ENCODE data around the gene PGPEP1. TPM values are rescaled to one million over a fixed set of nuclear protein-coding genes. Genes with fewer than 3 reads are reported as not detected.

PGPEP1 gene
- total and polyA plus RNA-seq, 2 donors (not counting 3 experiments of a cell fraction or from before 2014, with no cell fraction given): 9.9 to 27.2 TPM

- Histone ChIP-seq H3K27me3 (ENCODE audit: control insufficient read depth in 2 of 2, insufficient read depth in 2 of 2, low read length in 2 of 2) (no peaks in the 10 kb centered on the region), H2AFZ (ENCODE audit: low read depth, low read length) (no peak overlapping the region), H3K36me3 (ENCODE audit: control insufficient read depth in 2 of 2, extremely low read depth in 1 of 2, insufficient read depth in 2 of 2, low read length in 2 of 2) (no peaks in the 10 kb centered on the region), H3K9me1 (replicated peaks; ENCODE audit: control insufficient read depth, extremely low read depth, insufficient read depth, low read length) (no peaks in the 10 kb centered on the region), H3K79me2 (ENCODE audit: control insufficient read depth, insufficient read depth, low read length) (peaks cover 6% of the 10 kb centered on the region), H3K4me1 (ENCODE audit: control insufficient read depth, extremely low read depth, insufficient read depth, low read length) (peaks cover 21% of the 10 kb centered on the region), H3K9me3 (replicated peaks; ENCODE audit: control insufficient read depth, insufficient read depth, low read length) (no peaks in the 10 kb centered on the region), H3K27ac (ENCODE audit: insufficient read depth, low read depth, low read length) (no peak overlapping the region), H4K20me1 (replicated peaks; ENCODE audit: control insufficient read depth, extremely low read depth, insufficient read depth, low read length) (no peaks in the 10 kb centered on the region), H3K9ac (replicated peaks; ENCODE audit: extremely low read depth, insufficient read depth, low read length) (no peak overlapping the region), H3K4me2 (ENCODE audit: insufficient read depth, low read length) (no peak overlapping the region), H3K4me3 (replicated peaks in 1 of 3; ENCODE audit: insufficient read depth in 1 of 3, low read depth in 1 of 3, low read length in 3 of 3) (no peak overlapping the region)
- no TSS peak for BruUV-seq (replicated peaks)
- no peak for DNase-seq (ENCODE audit: low read depth, low spot score)
- no peak for TF ChIP-seq GATA2 (IDR thresholded peaks at IDR 0.05; ENCODE audit: insufficient read depth, insufficient read length, low read depth, low read length)
- no peak for TF ChIP-seq FOS (IDR thresholded peaks at IDR 0.05; ENCODE audit: borderline replicate concordance, insufficient read depth, low read length)
- TF ChIP-seq JUN (IDR thresholded peaks at IDR 0.05; ENCODE audit: borderline replicate concordance, insufficient read depth, insufficient read length, low read depth): no peak
- no peak for TF ChIP-seq EZH2 (IDR thresholded peaks at IDR 0.05; ENCODE audit: borderline replicate concordance, low read depth, low read length, severe bottlenecking)
- TF ChIP-seq POLR2AphosphoS5 (IDR thresholded peaks at IDR 0.05; ENCODE audit: insufficient read depth, low read depth, low read length): no peak
- no peak for TF ChIP-seq MAX (IDR thresholded peaks at IDR 0.05; ENCODE audit: insufficient read depth, insufficient read length)
- TF ChIP-seq, protein P1, sequence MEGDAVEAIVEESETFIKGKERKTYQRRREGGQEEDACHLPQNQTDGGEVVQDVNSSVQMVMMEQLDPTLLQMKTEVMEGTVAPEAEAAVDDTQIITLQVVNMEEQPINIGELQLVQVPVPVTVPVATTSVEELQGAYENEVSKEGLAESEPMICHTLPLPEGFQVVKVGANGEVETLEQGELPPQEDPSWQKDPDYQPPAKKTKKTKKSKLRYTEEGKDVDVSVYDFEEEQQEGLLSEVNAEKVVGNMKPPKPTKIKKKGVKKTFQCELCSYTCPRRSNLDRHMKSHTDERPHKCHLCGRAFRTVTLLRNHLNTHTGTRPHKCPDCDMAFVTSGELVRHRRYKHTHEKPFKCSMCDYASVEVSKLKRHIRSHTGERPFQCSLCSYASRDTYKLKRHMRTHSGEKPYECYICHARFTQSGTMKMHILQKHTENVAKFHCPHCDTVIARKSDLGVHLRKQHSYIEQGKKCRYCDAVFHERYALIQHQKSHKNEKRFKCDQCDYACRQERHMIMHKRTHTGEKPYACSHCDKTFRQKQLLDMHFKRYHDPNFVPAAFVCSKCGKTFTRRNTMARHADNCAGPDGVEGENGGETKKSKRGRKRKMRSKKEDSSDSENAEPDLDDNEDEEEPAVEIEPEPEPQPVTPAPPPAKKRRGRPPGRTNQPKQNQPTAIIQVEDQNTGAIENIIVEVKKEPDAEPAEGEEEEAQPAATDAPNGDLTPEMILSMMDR (IDR thresholded peaks at IDR 0.05; ENCODE audit: extremely low read depth in 1 of 2, insufficient read depth in 1 of 2, low read depth in 1 of 2, low read length in 2 of 2): no peak
- no peak for TF ChIP-seq POLR2A (IDR thresholded peaks at IDR 0.05; ENCODE audit: low read depth, low read length)
- no peak for TF ChIP-seq MYC (IDR thresholded peaks at IDR 0.05; ENCODE audit: low read depth, low read length)
- ChIA-PET POLR2A (interaction anchor here (6.2 kb wide), 1 partner anchor 47 kb away, joined by 103 read pairs; the partner anchor contains the start of gene JUND), CTCF (interaction anchor here (0.7 to 10.9 kb wide), 5 partner anchors 47 to 214 kb away, joined by 3 to 401 read pairs (median 6); partner anchors contain the start of genes IQCN and JUND)
- dilution Hi-C loops (cut with MboI; ENCODE audit: extremely low pct_ligation_motif_present, low sequenced_read_pairs): no loop called here
- no peak for FAIRE-seq
- intact Hi-C loops (cut with micrococcal nuclease): loop anchor here (10.0 kb wide), 1 partner anchor 212 kb away; no protein-coding TSS in a partner anchor
Measured at GRCh38 chr19:18326772-18327171, 13.6 kb upstream of the PGPEP1 start.
